Upper lobe of left lung (tissue), 4 donors: ENCODE measurements around the gene PEX26.
A peak's percentile ranks its signal among the peaks of the same experiment; 100 is the strongest.

Experiments used
- POLR2A ChIP-seq, 4 donors: fragments of 450-650 bp; IDR thresholded peaks; one replicate each; pipeline ENCODE4 v1.5.1; 2016 to 2017; ENCODE audit warnings: antibody characterized with exemption in 4 of 4, mild to moderate bottlenecking in 2 of 4
- POLR2AphosphoS5 ChIP-seq, 2 donors: sonication (generic); formaldehyde crosslinking; IDR thresholded peaks; one replicate each; pipeline ENCODE4 v1.5.1; 2017; ENCODE audit warnings: antibody characterized with exemption in 2 of 2
- TF ChIP-seq, protein P1 (sequence below), 6 experiments: fragments of 450-650 bp in 4 of 6; fragments of 200-600 bp in 2 of 6; sonication (generic) in 2 of 6; IDR thresholded peaks; one replicate each; pipeline ENCODE4 v1.5.1; 2016 to 2019; ENCODE audit warnings: antibody characterized with exemption in 6 of 6

- TF ChIP-seq, protein P1, sequence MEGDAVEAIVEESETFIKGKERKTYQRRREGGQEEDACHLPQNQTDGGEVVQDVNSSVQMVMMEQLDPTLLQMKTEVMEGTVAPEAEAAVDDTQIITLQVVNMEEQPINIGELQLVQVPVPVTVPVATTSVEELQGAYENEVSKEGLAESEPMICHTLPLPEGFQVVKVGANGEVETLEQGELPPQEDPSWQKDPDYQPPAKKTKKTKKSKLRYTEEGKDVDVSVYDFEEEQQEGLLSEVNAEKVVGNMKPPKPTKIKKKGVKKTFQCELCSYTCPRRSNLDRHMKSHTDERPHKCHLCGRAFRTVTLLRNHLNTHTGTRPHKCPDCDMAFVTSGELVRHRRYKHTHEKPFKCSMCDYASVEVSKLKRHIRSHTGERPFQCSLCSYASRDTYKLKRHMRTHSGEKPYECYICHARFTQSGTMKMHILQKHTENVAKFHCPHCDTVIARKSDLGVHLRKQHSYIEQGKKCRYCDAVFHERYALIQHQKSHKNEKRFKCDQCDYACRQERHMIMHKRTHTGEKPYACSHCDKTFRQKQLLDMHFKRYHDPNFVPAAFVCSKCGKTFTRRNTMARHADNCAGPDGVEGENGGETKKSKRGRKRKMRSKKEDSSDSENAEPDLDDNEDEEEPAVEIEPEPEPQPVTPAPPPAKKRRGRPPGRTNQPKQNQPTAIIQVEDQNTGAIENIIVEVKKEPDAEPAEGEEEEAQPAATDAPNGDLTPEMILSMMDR (IDR thresholded peaks at IDR 0.05): peak in 1 of 6 experiments; percentile 8
- TF ChIP-seq POLR2A (IDR thresholded peaks at IDR 0.05): no peak
- no peak for TF ChIP-seq POLR2AphosphoS5 (IDR thresholded peaks at IDR 0.05)
Observed at GRCh38 chr22:18078329-18079041, 695 bp downstream of the PEX26 start.
